Ascending aorta (tissue), 2 donors: ENCODE measurements around the gene CLOCK. TPM values are rescaled to one million over a fixed set of nuclear protein-coding genes. Genes with fewer than 3 reads are reported as not detected.

Experiments used
- DNase-seq, 2 donors: peaks; one replicate each; pipeline ENCODE4 v3.0.0-alpha.2; 2019; ENCODE audit warnings: low spot score in 2 of 2
- H3K27ac ChIP-seq, 2 donors: fragments of 200-600 bp; sonication (generic); one replicate each; pipeline ENCODE4 v1.5.1; 2016 to 2017; ENCODE audit warnings: mild to moderate bottlenecking in 1 of 2
- H3K27me3 ChIP-seq: fragments of 200-600 bp; sonication (generic); one replicate; pipeline ENCODE4 v1.5.1; 2017
- H3K36me3 ChIP-seq, 2 donors: fragments of 200-600 bp; sonication (generic); one replicate each; pipeline ENCODE4 v1.5.1; 2016
- H3K4me1 ChIP-seq, 2 donors: fragments of 200-600 bp; sonication (generic); one replicate each; pipeline ENCODE4 v1.5.1; 2016 to 2017; ENCODE audit warnings: mild to moderate bottlenecking in 1 of 2
- H3K4me3 ChIP-seq, 2 donors: fragments of 200-600 bp; sonication (generic); one replicate each; pipeline ENCODE4 v1.5.1; 2016 to 2017; ENCODE audit warnings: mild to moderate bottlenecking in 1 of 2
- H3K9me3 ChIP-seq, 2 donors: fragments of 200-600 bp; sonication (generic); one replicate each; pipeline ENCODE4 v1.5.1; 2016
- CTCF ChIP-seq, 3 experiments: fragments of 200-600 bp in 2 of 3; fragments of 450-650 bp in 1 of 3; sonication (generic) in 2 of 3; IDR thresholded peaks; one replicate each; pipeline ENCODE4 v1.5.1; 2016 to 2019; ENCODE audit warnings: antibody characterized with exemption in 3 of 3, mild to moderate bottlenecking in 1 of 3, moderate library complexity in 1 of 3
- intact Hi-C: fragments of 100-400 bp; cut with DNase I; formaldehyde crosslinking; loops from one replicate; pipeline ENCODE4 v1.15.1; 2023
- total RNA-seq: library from RNA; depleted of rRNA; stranded (reverse); fragments of >200 nt; gene quantifications from one replicate; pipeline ENCODE4 v1.1.0, GENCODE V29; 2016

The CLOCK gene
- total RNA-seq, 1 donor from 2014 or later: 17.6 TPM

GRCh38 chr4:55445921-55446577, 100.7 kb downstream of the CLOCK start:
- Histone ChIP-seq H3K27me3 (no peaks in the 10 kb centered on the region), H3K27ac (no peak overlapping the region), H3K4me3 (no peak overlapping the region), H3K9me3 (no peaks in the 10 kb centered on the region), H3K36me3 (peaks cover 22 to 51% of the 10 kb centered on the region in 2 donors), H3K4me1 (no peaks in the 10 kb centered on the region)
- TF ChIP-seq CTCF (IDR thresholded peaks at IDR 0.05): no peak
- intact Hi-C loops: loop anchor here (5.0 kb wide), 1 partner anchor 106 kb away; no protein-coding TSS in a partner anchor
- no peak for DNase-seq

GRCh38 chr4:55444827-55445226, 101.9 kb downstream of the CLOCK start:
- DNase-seq: no peak
- H3K9me3 ChIP-seq: no peaks in the 10 kb centered on the region

GRCh38 chr4:55442541-55442940, 104.2 kb downstream of the CLOCK start:
- Histone ChIP-seq H3K4me3 (no peak overlapping the region), H3K9me3 (no peaks in the 10 kb centered on the region), H3K27ac (no peak overlapping the region), H3K4me1 (no peaks in the 10 kb centered on the region), H3K36me3 (peaks cover 14 to 44% of the 10 kb centered on the region in 2 donors), H3K27me3 (no peaks in the 10 kb centered on the region)
- intact Hi-C loops: no loop called here
- TF ChIP-seq CTCF (IDR thresholded peaks at IDR 0.05): no peak
- no peak for DNase-seq

More at GRCh38 chr4:55444827-55445226, 101.9 kb downstream of the CLOCK start:
- Histone ChIP-seq H3K27ac (no peak overlapping the region), H3K36me3 (peaks cover 18 to 55% of the 10 kb centered on the region in 2 donors), H3K4me3 (no peak overlapping the region), H3K4me1 (no peaks in the 10 kb centered on the region), H3K27me3 (no peaks in the 10 kb centered on the region)
- intact Hi-C loops: loop anchor here (5.0 kb wide), 1 partner anchor 107 kb away; no protein-coding TSS in a partner anchor
- peak in 1 of 3 experiments; percentile 26 for TF ChIP-seq CTCF (IDR thresholded peaks at IDR 0.05)

- H3K4me1 ChIP-seq: no peaks in the 10 kb centered on the region
- H3K27me3 ChIP-seq: no peaks in the 10 kb centered on the region
- DNase-seq: no peak
- no peak overlapping the region for H3K27ac ChIP-seq
- H3K36me3 ChIP-seq: peaks cover 14 to 53% of the 10 kb centered on the region in 2 donors
- no peaks in the 10 kb centered on the region for H3K9me3 ChIP-seq
- intact Hi-C loops: no loop called here
- H3K4me3 ChIP-seq: no peak overlapping the region
- TF ChIP-seq CTCF (IDR thresholded peaks at IDR 0.05): no peak
Measured at GRCh38 chr4:55440786-55441185, 105.9 kb downstream of the CLOCK start.

- peaks cover 14 to 62% of the 10 kb centered on the region in 2 donors for H3K36me3 ChIP-seq
- H3K27ac ChIP-seq: no peak overlapping the region
- intact Hi-C loops: no loop called here
Measured at GRCh38 chr4:55439023-55439422, 107.7 kb downstream of the CLOCK start.

More at GRCh38 chr4:55439023-55439422, 107.7 kb downstream of the CLOCK start:
- H3K4me3 ChIP-seq: no peak overlapping the region
- no peaks in the 10 kb centered on the region for H3K4me1 ChIP-seq
- no peak for TF ChIP-seq CTCF (IDR thresholded peaks at IDR 0.05)
- no peak for DNase-seq
- H3K27me3 ChIP-seq: no peaks in the 10 kb centered on the region
- H3K9me3 ChIP-seq: no peaks in the 10 kb centered on the region
